Activated CD4-positive, alpha-beta T cell treated with anti-CD3 and anti-CD28 coated beads, Interleukin-2, amount 50 U/mL, for 16 hours (primary cell): ENCODE measurements around the gene NOTCH2NLA.
A peak's percentile ranks its signal among the peaks of the same experiment; 100 is the strongest.

Experiments
- DNase-seq: peaks from one replicate; pipeline ENCODE4 v3.0.0-alpha.2; 2020

The NOTCH2NLA gene

DNA sequence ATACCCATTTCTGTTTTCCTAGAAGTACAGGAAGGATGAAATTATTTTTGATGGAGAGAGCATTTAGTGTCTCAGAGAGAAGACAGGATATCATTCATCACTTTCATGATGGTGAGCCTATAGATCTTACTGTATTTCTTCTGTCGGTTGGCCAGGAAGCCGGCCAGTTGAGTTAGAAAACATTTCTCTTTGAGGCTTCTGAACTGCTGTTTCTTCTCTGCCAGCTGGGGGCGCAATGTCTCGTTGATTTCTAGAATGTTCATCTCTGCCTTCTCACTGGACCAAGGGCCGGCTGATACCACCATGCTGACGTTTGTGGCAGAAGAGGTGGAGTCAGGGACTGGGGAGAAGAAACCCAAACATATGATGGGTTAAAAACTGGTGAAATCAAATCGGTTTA lies 84.4 kb downstream of the NOTCH2NLA start, which contains the start of gene NBPF10:
Gene NBPF10 (minus strand): TSS at position 340 of the 400 bp plus-strand sequence. CDS start 35 bp downstream, at position 305.
- peak; percentile 2 for DNase-seq
